ENCODE results near the gene HMGCR.
A peak's percentile ranks its signal among the peaks of the same experiment; 100 is the strongest.
"Not testable (repeated sequence)": the region's sequence is repeated elsewhere in the genome, so short reads cannot be mapped to it uniquely, and the experiment has no call there.

The HMGCR gene

GRCh38 chr5:75336615-75337336 is at the start of gene HMGCR:
TSS of gene HMGCR (plus strand) at chr5:75337220. CDS start at chr5:75342606, 5,386 bp downstream.
- no peak for TF ChIP-seq CTCF (IDR thresholded peaks at IDR 0.05; ENCODE audit: low read length, missing control alignments)
- DNase-seq (ENCODE audit: low read depth) = peak; percentile 100
- H3K4me3 ChIP-seq (replicated peaks; ENCODE audit: low read depth, low read length) = peak within 1 kb of the TSS; percentile 93

GRCh38 chr5:75291844-75292243 is 45.2 kb upstream of the HMGCR start:
- not testable (repeated sequence) for H3K4me3 ChIP-seq (replicated peaks; ENCODE audit: low read depth, low read length); DNase-seq (ENCODE audit: low read depth)

- H3K4me3 ChIP-seq (replicated peaks; ENCODE audit: low read depth, low read length) = no peak overlapping the region
- no peak for TF ChIP-seq CTCF (IDR thresholded peaks at IDR 0.05; ENCODE audit: low read length, missing control alignments)
- no peak for DNase-seq (ENCODE audit: low read depth)
These were observed 36.9 kb upstream of the HMGCR start for GRCh38 chr5:75300084-75300483.

GRCh38 chr5:75303419-75303818 is 33.6 kb upstream of the HMGCR start:
- no peak overlapping the region for H3K4me3 ChIP-seq (replicated peaks; ENCODE audit: low read depth, low read length)
- no peak for DNase-seq (ENCODE audit: low read depth)
- TF ChIP-seq CTCF (IDR thresholded peaks at IDR 0.05; ENCODE audit: low read length, missing control alignments) = no peak

- H3K4me3 ChIP-seq (replicated peaks; ENCODE audit: low read depth, low read length); DNase-seq (ENCODE audit: low read depth): not testable (repeated sequence)
These were observed 32.5 kb upstream of the HMGCR start for GRCh38 chr5:75304486-75304885.

GRCh38 chr5:75306746-75307145 is 30.3 kb upstream of the HMGCR start:
- TF ChIP-seq CTCF (IDR thresholded peaks at IDR 0.05; ENCODE audit: low read length, missing control alignments) = no peak
- peak; percentile 42 for DNase-seq (ENCODE audit: low read depth)
- H3K4me3 ChIP-seq (replicated peaks; ENCODE audit: low read depth, low read length) = no peak overlapping the region

- no peak overlapping the region for H3K4me3 ChIP-seq (replicated peaks; ENCODE audit: low read depth, low read length)
- TF ChIP-seq CTCF (IDR thresholded peaks at IDR 0.05; ENCODE audit: low read length, missing control alignments) = no peak
These were observed 26.8 kb upstream of the HMGCR start for GRCh38 chr5:75310212-75310611.

GRCh38 chr5:75319148-75319547 is 17.9 kb upstream of the HMGCR start:
- DNase-seq (ENCODE audit: low read depth); H3K4me3 ChIP-seq (replicated peaks; ENCODE audit: low read depth, low read length): not testable (repeated sequence)

More at GRCh38 chr5:75310212-75310611, 26.8 kb upstream of the HMGCR start:
- no peak for DNase-seq (ENCODE audit: low read depth)

Measured in fibroblast of pulmonary artery (primary cell).